Central memory CD4-positive, alpha-beta T cell (primary cell): ENCODE data around the gene EVI5L.
A peak's percentile ranks its signal among the peaks of the same experiment; 100 is the strongest.
"Not testable (repeated sequence)": the region's sequence is repeated elsewhere in the genome, so short reads cannot be mapped to it uniquely, and the experiment has no call there.

Experiments used
- DNase-seq: peaks from one replicate; pipeline ENCODE4 v3.0.0; 2022
- total RNA-seq, 3 experiments: gene quantifications; one replicate each; lab custom pipeline; 2026; lab: John Stamatoyannopoulos, UW

EVI5L gene
- 12.4 to 18.3 (median 17.2) reads per million in 3 experiments for total RNA-seq

DNA sequence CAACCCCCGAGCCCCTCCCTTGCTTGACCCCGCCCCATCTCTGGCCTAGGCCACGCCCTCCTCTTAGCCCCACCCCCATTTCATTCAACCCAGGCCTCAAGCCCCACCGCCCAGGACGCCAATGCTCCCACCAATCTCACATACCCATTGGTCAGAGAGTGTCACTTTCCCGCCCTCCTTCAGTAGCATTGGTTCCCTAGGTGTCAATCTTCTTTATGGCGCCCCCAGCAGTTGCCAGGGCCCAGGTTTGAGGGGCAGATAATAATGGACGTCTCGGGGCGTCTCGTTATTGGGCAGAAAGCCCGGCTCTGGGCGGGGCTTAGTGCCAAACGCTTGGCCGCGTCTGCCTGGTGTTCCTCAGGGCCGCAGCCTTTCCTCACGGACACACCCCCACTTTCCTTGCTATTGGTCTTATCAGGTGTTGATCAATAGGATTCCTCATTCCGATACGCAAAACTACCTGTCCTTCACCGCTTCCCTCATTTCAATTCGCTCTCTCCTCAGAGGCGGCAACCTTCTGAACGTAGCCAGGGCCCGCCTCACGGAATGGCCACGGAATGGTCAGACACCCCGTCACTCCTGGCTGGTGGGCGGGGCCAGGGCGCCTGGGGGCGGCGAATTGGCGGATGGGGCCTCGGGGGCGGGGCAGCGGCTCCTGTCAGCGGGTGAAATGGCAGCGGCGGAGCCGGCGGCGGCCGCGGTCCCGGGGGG lies at the start of gene EVI5L:
Gene EVI5L (plus strand): TSS at position 658 of the 711 bp plus-strand sequence. CDS start 16,325 bp downstream, outside the sequence.
- DNase-seq: peak; percentile 99

DNA sequence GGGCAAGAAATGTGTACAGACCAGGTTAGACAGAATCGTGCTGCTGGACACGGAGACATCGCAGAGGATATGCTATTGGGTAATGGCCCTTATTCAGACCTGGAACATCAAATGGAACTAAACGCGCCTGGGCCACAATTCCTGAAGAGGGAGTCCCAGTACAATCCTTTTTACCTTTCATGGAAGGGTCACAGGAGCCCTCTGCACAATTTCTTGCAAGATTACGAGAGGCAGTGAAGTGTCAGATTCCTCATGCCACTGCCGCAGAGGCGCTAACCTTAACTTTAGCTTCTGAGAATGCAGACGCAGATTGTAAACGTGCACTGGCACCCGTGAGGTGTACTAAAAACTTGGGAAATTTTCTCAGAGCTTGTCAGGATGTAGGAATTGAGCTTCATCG lies 48.9 kb upstream of the EVI5L start:
- DNase-seq: no peak

DNA sequence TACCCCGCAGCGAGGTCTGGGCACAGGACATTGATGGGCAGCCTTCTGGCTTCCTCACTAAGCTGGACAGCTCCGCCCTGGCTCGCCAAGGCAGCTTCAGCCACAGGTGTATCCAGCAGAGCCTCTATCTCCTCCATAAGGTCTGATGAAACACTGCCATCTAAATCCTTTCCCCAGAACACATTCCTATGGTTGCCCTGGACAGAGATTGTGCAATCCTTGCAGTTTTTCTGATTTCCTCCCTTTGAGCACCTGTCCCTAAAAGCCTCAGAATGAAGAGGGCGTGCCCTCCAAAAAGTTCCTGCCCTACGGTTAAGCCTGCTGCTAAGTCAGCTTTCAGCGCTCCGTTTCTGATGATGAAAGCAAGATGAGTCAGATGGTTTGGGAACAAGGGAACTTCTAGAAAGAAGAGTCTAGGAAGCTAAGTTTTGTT lies 46.0 kb upstream of the EVI5L start:
- DNase-seq: no peak

DNA sequence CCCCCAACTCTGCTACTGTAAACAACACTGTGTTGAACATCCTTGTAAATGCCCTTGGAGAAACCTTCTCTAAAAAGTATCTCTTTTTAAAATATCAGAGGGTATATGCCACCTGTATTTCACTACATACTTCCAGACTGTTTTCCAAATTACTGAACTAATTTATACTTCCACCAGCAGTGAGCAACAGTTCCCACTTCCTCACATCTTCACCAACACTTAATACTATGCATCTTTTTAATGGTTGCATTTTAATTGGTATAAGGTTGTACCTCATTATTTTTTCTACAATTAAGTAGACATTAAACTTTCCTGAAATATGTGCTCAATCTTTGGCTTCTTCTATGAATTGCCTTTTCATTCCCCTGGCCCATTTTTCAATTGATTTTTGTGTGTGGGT lies 45.2 kb upstream of the EVI5L start:
- no peak for DNase-seq

DNA sequence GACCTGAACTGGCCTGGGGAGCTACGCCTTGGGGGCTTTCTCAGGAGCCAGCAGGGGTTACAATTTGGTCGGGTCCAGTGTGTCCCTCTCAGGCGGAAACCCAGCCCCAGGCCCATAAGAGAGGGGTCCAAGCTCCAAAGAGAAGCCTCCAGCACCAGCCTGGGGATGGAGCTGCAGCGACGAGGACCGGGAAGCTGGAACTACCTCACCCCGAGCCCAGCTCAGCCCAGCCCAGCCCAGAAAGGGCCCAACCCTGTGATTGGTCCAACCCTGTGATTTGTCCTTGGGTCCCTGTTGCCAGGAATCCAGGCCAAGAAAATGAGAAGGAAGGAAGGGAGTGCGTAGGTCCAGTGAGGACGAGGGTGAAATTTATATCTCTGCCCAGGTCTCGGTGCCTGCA lies 42.9 kb upstream of the EVI5L start:
- no peak for DNase-seq

DNA sequence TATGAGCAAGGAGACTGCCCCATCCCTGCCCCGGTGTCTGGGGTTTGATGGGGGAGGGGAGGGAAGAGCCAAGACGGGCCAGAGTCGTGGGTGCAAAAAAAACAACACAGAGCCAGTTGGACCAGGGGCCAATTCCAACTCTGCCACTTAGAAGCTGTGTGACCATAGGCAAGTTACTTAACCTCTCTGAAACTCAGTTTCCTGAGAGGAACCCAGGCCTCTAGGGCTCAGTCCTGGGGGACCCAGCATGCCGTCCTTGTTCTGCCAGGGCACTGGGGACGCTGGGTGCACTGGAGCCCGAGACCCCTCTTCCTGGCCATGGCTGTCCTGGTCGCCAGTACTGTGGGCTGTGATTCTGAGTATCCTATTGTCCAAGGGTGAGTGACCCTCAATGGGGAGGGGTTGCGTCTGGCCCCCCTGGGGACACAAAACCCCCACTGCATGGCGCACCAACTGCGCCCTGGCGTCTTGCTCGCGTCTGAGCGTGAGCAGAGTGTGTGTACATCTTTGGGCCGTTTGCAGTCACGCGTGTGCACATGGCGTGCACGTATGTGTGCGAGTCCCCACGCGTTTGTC lies 42.3 kb upstream of the EVI5L start:
- DNase-seq: no peak

DNA sequence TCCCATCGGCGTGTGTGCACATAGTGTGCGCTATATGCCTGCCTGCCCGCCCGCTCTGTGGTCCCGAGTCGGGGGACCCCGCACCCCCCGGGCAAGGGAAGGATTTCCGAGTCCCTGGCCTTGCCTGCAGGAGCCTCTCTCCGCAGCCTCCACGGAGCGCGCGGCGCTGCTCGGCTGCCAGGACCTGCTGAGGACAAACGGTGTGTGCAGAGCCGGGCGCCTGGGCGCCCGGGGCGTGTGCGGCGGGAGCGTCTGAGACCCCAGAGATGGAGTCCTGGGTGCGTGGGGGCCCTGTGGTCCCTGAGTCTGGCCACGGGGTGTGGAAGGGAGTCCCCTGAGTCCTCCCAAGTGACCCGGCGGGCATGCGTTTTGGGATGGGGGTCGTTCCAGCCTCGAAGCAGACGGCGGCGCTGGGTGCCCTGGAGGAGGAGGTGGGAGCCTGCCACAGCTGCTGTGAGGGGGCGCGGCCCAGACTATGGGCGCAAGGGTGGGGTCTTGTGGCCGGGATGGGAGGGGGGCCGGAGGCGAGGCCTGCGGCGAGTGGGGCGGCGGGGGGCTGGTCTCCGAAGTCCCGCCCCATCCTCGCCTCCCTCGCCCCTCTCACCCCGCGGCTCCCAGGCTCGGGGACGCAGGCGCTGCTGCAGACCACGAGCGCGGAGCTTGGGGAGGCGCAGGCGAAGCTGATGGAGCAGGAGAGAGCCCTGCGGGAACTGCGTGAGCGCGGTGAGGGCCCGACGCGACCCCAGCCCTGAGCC lies 41.7 kb upstream of the EVI5L start:
- no peak for DNase-seq

DNA sequence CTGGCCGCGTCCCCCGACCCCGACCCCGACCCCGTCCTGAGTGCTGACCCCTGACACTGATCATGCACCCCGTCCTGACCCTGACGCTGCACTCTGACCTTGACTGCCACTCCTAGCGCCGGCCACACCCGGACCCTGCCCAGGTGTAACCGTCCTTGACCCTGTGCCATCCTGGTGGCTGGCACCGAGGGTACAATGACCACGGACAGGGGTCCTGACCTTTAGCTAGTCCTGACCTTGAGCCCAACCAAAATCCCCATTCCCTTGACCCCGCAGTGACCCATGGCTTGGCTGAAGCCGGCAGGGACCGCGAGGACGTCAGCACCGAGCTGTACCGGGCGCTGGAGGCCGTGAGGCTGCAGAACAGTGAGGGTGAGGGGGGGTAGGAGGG lies 41.1 kb upstream of the EVI5L start:
- no peak for DNase-seq

DNA sequence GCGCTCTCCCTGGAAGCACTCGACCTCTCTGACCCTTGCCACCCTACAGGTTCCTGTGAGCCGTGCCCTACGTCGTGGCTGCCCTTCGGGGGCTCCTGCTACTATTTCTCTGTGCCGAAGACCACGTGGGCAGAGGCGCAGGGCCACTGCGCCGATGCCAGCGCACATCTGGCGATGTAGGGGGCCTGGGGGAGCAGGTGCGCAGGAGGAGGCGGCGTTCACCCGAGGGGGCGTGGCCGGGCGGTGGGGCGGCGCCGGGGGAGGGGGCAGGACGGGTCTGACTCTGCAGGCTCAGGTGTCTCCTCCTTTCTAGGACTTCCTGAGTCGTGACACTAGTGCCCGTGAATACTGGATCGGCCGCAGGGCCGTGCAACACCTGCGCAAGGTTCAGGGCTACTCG lies 40.6 kb upstream of the EVI5L start:
- peak; percentile 24 for DNase-seq

DNA sequence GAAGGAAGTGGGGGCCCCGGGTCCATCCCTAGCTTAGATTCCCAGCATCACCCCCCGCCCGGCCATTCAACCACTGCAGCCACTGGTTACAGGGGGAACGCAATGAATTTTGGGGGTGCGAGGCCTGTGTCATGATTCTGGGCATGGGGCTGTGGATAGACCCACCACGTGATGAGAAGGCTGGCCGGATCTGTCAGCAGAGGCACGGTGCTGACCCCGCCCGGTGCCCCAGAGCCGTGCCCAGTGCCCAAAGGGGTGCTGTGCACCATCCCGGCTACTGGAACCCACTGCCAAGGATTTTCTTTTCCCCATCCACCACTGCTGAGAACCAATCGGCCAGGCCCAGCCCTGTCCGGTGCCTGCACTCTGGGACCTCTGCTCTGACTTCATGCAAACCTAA lies 39.6 kb upstream of the EVI5L start:
- no peak for DNase-seq

DNA sequence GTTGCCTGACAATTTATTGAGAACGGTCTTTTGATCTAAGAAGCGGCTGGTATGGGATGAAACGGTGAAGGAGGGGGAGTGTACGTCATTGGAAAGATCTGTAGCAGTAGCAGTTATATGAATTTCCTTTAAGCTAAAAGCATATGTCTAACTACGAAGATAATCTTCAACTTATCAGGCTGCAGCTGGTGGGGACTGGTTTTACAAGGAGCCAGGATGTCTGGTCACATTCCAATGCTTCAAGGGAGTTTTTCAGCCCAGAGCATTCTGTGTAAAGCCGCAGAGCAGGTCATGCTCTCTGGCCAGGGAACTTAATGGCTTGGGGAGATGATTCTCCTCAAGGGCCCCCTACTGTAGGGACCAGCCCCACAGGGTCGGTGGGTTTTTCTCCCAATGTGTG lies 37.7 kb upstream of the EVI5L start:
- DNase-seq: no peak

DNA sequence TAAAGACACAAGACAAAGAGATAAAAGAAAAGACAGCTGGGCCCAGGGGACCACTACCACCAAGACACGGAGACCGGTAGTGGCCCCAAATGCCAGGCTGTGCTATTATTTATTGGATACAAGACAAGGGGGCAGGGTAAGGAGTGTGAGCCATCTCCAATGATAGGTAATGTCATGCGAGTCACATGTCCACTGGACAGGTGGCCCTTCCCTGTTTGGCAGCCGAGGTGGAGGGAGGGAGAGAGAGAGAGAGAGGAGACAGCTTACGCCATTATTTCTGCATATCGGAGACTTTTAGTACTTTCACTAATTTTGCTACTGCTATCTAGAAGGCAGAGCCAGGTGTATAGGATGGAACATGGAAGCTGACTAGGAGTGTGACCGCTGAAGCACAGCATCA lies 37.3 kb upstream of the EVI5L start:
- not testable (repeated sequence) for DNase-seq

DNA sequence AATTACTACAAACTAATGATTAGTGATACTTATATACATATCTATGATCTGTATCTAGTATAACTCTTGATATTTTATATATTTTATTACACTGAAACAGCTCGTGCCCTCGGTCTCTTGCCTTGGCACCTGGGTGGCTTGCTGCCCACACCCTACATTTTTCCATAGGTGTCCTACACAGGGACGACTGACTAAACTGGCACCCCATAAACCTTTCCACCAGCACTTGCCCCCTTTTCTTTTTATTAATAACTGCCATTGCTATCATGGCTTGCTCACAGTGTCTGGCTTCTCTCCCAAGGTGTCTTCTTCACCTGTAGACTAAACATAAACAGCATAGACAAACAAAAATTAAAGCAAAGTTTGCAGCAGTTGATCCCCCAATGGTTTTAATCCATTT lies 36.5 kb upstream of the EVI5L start:
- DNase-seq: no peak

DNA sequence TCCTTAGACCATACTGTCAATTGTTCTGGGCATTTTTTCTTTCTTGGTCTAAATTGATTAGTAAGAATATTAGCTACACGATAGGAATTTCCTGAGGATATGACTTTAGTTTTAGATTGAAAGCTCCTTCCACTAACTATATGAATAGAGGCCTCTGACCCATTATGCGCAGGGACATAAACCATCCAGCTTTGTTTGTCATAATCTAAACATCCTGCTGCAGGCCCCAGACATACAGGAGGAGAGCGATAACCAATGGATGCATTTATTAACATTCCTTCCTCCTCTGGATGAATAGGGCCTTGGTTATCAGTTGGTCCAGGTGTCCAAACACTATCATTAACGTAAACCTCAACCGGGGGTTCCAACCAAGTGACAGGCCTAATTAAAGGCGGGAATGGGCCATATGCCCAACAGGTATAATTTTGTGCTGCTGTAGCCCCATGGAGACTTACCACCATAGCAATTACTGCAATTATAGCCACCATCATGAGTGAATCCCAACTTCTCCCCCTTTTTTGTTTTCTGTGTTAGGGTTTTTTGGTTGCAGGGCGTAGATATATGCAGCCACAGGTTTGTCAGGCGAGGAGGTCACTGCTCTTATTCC lies 34.4 kb upstream of the EVI5L start:
- no peak for DNase-seq

DNA sequence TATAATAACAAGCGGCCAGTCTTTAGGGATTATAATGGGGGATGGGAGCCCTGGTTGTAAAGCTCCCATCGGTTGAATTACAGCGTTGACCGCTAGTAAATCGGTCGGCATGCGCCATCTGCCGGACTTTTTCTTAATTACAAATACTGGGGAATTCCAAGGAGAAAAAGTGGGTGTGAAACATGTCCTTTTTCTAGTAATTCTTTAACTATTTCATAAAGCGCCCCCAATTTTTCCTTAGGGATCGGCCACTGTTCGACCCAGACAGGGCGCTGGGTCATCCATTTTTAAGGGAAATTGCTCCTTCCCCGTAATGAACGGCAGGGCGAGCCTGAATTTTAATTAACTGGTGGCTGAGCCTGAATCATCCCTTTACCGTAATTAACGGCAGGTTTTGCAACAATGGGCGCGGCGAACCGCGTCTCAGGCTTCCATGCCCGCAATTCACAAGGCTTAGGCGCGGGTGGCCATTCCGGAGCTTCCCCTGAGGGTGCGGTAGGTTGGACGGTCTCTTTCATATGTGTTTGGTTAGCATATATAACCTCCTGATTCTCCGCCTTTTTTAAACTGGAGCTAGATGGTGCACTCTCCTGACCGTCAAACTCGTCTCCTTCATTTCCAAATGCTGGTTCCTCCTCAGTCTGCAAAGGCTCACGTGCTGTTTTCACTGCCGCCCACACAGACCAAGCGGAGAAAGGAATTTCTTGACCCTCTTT lies 30.2 kb upstream of the EVI5L start:
- peak; percentile 31 for DNase-seq

DNA sequence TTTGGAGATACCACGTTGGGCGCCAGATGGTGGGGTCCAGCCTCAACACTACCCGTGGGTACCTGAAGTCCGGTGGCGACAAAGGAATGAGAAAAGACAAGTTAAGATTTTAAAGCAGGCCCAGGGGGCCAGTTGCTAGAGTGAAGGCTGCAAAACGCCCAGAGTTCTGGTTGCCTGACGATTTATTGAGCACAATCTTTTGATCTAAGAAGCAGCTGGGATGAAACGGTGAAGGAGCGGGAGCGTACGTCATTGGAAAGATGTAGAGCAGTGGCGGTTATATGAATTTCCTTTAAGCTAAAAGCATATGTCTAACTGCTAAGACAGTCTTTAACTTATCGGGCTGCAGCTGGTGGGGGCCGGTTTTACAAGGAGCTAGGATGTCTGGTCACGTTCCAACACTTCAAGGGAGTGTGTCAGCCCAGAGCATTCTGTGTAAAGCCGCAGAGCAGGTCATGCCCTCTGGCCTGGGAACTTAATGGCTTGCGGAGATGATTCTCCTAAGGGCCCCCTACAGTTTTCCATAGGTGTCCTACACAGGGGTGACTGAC lies 28.9 kb upstream of the EVI5L start:
- DNase-seq: no peak

DNA sequence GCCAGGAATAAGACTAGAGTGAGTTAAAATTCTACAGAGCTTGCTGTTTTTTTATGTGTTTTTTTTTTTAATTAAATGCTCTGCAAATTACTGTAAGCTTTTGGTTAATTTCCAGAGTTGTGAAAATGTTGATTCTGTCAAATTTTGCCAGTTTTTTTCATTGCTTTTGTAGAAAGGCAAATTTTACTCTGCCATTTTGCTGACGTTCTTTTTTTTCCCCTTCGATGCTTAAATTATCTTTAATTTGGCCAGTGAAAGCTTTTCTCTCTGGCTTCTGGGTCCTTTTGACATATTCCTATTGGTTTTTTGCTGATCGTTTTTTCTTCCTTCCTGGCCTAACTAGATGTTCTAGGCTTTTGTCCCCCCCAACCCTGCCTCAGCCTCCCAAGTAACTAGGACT lies 23.8 kb upstream of the EVI5L start:
- no peak for DNase-seq

DNA sequence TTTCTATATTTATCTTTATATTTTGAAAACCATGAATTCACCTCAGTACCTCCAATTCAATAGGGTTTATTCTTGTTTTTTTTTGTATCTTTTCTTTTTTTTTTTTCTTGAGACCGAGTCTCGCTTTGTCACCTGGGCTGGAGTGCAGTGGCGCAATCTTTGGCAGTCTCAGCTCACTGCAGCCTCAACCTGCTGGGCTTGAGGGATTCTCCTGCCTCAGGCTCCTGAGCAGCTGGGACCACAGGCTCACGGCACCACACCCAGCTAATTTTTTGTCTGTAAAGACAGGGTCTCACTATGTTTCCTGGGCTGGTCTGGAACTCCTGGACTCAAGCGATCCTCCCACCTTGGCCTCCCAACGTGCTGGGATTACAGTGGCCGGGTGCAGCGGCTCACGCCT lies 23.1 kb upstream of the EVI5L start:
- no peak for DNase-seq

DNA sequence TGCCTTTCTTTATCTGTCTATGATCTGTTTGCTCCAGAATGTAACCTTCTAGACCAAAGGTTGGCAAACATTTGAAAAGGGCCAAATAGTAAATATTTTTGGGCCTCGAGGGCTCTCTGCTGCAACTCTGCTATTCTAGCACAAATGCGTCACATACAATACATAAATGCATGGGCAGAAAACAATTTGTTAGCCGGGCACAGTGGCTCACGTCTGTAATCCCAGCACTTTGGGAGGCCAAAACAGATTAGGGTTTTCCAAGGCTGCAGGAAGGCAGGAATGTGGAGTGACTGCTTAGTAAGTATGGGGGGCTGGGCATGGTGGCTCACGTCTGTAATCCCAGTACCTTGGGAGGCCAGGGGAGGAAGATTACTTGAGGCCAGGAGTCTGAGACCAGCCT lies 21.9 kb upstream of the EVI5L start:
- no peak for DNase-seq

DNA sequence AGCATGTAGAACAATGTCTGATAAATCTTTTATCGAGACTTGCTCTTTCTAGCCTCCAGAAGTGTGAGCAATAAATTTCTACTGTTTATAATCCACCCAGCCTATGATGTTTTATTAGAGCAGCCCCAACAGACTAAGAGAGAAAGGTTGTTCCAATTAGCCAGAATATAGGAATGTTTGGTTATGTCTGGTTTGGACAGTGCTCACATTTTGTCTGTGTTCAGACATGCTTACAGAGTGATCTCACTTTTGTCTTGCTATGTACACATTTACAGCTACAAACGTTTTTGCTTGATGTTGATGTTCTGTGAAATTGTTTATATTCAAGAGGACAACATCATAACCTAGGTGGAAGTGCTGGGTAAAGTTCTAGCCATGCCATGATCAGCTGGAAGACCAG lies 18.0 kb upstream of the EVI5L start:
- DNase-seq: no peak

DNA sequence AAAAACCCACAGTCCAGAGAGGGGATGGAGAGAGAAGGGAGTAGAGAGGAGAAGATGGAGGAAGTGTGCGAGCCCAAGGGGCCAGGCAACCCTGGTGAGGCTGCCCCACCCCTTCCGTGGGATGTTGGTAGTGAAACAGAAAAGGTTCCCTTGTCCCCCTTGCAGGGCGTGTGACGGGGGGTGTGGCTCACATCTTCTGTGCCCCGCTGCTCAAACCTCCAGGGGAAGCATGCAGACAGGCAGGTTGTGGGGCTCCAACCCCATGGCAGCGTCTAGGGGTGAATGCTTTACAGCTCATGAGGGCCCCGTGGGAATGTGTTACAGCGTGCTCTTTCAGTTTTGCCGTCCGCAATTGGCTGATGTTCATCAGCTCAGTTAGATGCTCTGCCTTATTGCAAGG lies 14.7 kb upstream of the EVI5L start:
- DNase-seq: peak; percentile 18

DNA sequence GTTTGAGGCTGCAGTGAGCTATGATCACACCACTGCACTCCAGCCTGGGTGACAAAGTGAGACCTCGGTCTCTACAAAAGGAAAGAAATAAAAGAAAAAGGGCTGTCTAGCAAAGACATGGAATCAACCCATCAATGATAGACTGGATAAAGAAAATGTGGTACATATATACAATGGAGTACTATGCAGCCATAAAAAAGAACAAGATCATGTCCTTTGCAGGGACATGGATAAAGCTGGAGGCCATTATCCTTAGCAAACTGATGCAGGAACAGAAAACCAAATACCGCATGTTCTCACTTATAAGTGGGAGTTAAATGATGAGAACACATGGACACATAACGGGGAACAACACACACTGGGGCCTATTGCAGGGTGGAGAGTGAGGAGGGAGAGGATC lies 14.0 kb upstream of the EVI5L start:
- DNase-seq: not testable (repeated sequence)

DNA sequence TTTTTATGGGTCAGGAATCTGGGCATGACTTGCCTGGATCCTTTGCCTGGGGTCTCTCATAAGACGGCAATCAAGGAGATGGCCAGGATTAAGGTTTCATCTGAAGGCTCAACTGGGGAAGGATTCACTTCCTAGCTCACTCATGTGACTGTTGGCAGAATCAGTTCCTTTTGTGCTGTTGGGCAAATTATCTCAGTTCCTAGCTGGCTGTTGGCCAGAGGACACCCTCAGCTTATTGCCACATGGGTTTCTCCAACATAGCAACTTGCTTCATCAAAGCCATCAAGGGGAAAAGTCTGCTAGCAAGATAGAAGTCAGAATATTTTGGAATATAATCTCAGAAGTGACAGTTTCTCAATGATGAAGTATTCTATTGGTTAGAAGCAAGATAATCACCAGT lies 12.2 kb upstream of the EVI5L start:
- no peak for DNase-seq
